Uterus (tissue), 2 donors: ENCODE results near the gene DMRTC1B.
"Not testable (repeated sequence)": the region's sequence is repeated elsewhere in the genome, so short reads cannot be mapped to it uniquely, and the experiment has no call there.

Experiments used
- CTCF ChIP-seq, 4 experiments: fragments of 200-600 bp in 2 of 4; fragments of 450-650 bp in 2 of 4; sonication (generic) in 2 of 4; IDR thresholded peaks; one replicate each; pipeline ENCODE4 v1.5.1; 2016 to 2019; ENCODE audit warnings: antibody characterized with exemption in 4 of 4, mild to moderate bottlenecking in 2 of 4, moderate library complexity in 1 of 4
- POLR2A ChIP-seq, 2 donors: fragments of 450-650 bp; IDR thresholded peaks; one replicate each; pipeline ENCODE4 v1.6.1; 2016; ENCODE audit warnings: antibody characterized with exemption in 2 of 2, mild to moderate bottlenecking in 1 of 2, moderate library complexity in 1 of 2

- TF ChIP-seq CTCF, POLR2A (IDR thresholded peaks at IDR 0.05): not testable (repeated sequence)
These were observed 739 bp downstream of the DMRTC1B start for GRCh38 chrX:72777467-72777790.
